ENCODE data around the gene SP110.
"Not testable (repeated sequence)": the region's sequence is repeated elsewhere in the genome, so short reads cannot be mapped to it uniquely, and the experiment has no call there.

The SP110 gene

GRCh38 chr2:230219419-230220331 is at the start of gene SP110:
Gene SP110, minus strand, starts transcription at chr2:230219984. Its CDS starts 3,057 bp downstream, at chr2:230216927.
- peak; percentile 44 for DNase-seq (ENCODE audit: low read depth, low spot score)
- H3K4me3 ChIP-seq (ENCODE audit: low read depth, low read length) = peak within 1 kb of the TSS; percentile 64
- TF ChIP-seq CTCF (IDR thresholded peaks at IDR 0.05; ENCODE audit: insufficient read depth, low read length, missing control alignments) = no peak
- ChIA-PET CTCF (interaction anchor here (1.5 kb wide), 1 partner anchor 22 kb away, joined by 3 read pairs; no protein-coding TSS in a partner anchor), POLR2A (interaction anchor here (0.6 kb wide), 1 partner anchor 151 kb away, joined by 3 read pairs; the partner anchor contains the start of gene SLC16A14)

DNA sequence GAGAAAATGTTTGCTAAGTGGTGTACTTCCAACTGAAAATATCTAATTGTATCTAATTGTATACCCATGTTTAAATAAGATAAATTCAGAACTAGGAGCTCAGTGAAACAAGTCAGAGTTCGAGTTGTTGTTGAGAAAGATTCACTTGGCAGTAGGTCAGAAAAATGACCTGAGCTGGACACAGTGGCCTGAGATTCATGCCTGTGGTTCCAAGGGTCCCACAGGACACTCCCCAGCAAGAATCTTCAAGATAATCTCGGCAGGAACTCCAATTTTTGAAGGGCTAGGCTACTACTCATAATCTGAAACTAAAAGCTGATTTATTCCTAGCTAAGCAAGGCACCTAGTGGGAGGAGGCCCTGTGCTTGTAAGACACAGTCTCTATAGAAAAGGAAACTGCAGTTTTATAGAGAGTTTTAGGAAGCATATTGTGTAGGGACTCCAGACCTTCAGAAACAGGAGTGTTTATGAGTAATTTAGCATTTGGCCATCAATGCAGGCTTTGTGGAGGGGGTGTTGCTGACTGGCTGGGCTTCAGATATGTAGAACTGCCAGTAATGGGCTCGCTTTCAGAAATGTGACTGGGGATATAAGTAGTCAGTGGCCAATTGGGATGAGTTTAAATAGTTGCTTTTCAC is 48.9 kb upstream of the SP110 start:
- ChIA-PET CTCF (no interaction called here), POLR2A (no interaction called here)
- no peak for TF ChIP-seq CTCF (IDR thresholded peaks at IDR 0.05; ENCODE audit: insufficient read depth, low read length, missing control alignments)
- DNase-seq (ENCODE audit: low read depth, low spot score) = no peak
- H3K4me3 ChIP-seq (ENCODE audit: low read depth, low read length) = no peak overlapping the region

- ChIA-PET POLR2A (no interaction called here), CTCF (no interaction called here)
- TF ChIP-seq CTCF (IDR thresholded peaks at IDR 0.05; ENCODE audit: insufficient read depth, low read length, missing control alignments) = no peak
- no peak overlapping the region for H3K4me3 ChIP-seq (ENCODE audit: low read depth, low read length)
- no peak for DNase-seq (ENCODE audit: low read depth, low spot score)
Observed at GRCh38 chr2:230267556-230267955, 47.8 kb upstream of the SP110 start.

DNA sequence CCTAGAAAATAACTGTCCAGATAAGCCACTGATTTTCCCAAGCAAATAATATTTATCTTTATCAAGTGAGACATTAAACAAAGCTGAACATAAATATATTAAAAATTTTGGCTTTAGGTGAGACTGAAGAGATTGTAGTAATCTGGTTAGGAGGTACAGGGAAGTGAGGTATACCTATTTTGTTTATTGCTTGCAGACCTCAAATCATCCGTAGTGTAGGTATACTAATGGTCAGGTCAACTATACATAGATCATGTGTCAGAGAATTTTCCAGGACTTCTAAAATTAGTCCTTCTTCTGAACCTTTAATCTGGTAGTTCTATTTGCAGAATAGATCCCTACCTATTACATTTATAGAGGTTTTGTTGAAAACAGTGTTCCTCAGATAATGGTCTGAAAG is 47.3 kb upstream of the SP110 start:
- ChIA-PET POLR2A (no interaction called here), CTCF (no interaction called here)
- TF ChIP-seq CTCF (IDR thresholded peaks at IDR 0.05; ENCODE audit: insufficient read depth, low read length, missing control alignments) = no peak
- no peak for DNase-seq (ENCODE audit: low read depth, low spot score)
- H3K4me3 ChIP-seq (ENCODE audit: low read depth, low read length) = no peak overlapping the region

GRCh38 chr2:230266638-230267037 is 46.9 kb upstream of the SP110 start:
- no peak for DNase-seq (ENCODE audit: low read depth, low spot score)
- POLR2A ChIA-PET = no interaction called here
- TF ChIP-seq CTCF (IDR thresholded peaks at IDR 0.05; ENCODE audit: insufficient read depth, low read length, missing control alignments) = no peak
- H3K4me3 ChIP-seq (ENCODE audit: low read depth, low read length) = no peak overlapping the region
- CTCF ChIA-PET = no interaction called here

DNA sequence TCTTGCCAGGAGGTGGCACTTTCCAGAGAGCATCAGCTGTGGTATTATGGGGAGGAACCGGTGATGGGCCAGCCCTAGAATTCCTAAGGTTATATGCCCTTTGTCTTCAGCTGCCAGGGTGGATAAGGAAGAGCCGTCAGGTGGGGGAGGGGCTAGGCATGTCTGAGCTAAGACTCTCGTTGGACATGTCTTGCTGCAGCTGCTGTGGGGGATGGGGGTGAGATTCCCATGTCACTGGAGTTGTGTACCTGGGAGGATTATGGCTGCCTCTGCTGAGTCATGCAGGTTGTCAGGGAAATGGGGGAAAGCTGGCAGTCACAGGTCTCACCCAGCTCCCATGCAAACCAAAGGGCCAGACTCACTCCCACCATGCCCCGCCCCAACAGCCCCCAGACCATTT is 45.2 kb upstream of the SP110 start:
- POLR2A ChIA-PET; DNase-seq (ENCODE audit: low read depth, low spot score); CTCF ChIA-PET; H3K4me3 ChIP-seq (ENCODE audit: low read depth, low read length): not testable (repeated sequence)
